HG03439 (cell line): ENCODE measurements around the gene BCL11A.

Experiments
- ATAC-seq: cut with Tn5 transposase; IDR thresholded peaks from one replicate; pipeline ENCODE4 v1.9.1; 2021; ENCODE audit warnings: mild to moderate bottlenecking, moderate library complexity; ENCODE audit not compliant: unreplicated experiment

BCL11A gene

GRCh38 chr2:60512062-60512622 lies 41.3 kb downstream of the BCL11A start:
- ATAC-seq = no peak

GRCh38 chr2:60510713-60511112 lies 42.7 kb downstream of the BCL11A start:
- ATAC-seq = no peak

GRCh38 chr2:60509066-60509465 lies 44.4 kb downstream of the BCL11A start:
- ATAC-seq = no peak

GRCh38 chr2:60508339-60508917 lies 45.0 kb downstream of the BCL11A start:
- ATAC-seq = no peak

GRCh38 chr2:60507211-60507965 lies 46.1 kb downstream of the BCL11A start:
- no peak for ATAC-seq

GRCh38 chr2:60505880-60506260 lies 47.6 kb downstream of the BCL11A start:
- no peak for ATAC-seq

GRCh38 chr2:60505240-60505879 lies 48.1 kb downstream of the BCL11A start:
- no peak for ATAC-seq

- no peak for ATAC-seq
Observed at GRCh38 chr2:60504049-60504448, 49.4 kb downstream of the BCL11A start.

GRCh38 chr2:60502144-60502543 lies 51.3 kb downstream of the BCL11A start:
- ATAC-seq = no peak

- ATAC-seq = no peak
Observed at GRCh38 chr2:60500861-60501260, 52.6 kb downstream of the BCL11A start.

GRCh38 chr2:60499651-60500265 lies 53.7 kb downstream of the BCL11A start:
- no peak for ATAC-seq

GRCh38 chr2:60498816-60499429 lies 54.5 kb downstream of the BCL11A start:
- ATAC-seq = no peak

GRCh38 chr2:60498127-60498815 lies 55.2 kb downstream of the BCL11A start:
- no peak for ATAC-seq

- no peak for ATAC-seq
Observed at GRCh38 chr2:60497500-60497899, 56.0 kb downstream of the BCL11A start.

GRCh38 chr2:60496956-60497355 lies 56.5 kb downstream of the BCL11A start:
- ATAC-seq = no peak

GRCh38 chr2:60496475-60496874 lies 57.0 kb downstream of the BCL11A start:
- ATAC-seq = no peak

GRCh38 chr2:60495041-60495625 lies 58.3 kb downstream of the BCL11A start:
- ATAC-seq = no peak

GRCh38 chr2:60493804-60494387 lies 59.6 kb downstream of the BCL11A start:
- no peak for ATAC-seq

- no peak for ATAC-seq
Observed at GRCh38 chr2:60492548-60492947, 60.9 kb downstream of the BCL11A start.

- ATAC-seq = no peak
Observed at GRCh38 chr2:60490848-60491247, 62.6 kb downstream of the BCL11A start.
